ENCODE measurements around the gene TBX20.
"Not testable (repeated sequence)": the region's sequence is repeated elsewhere in the genome, so short reads cannot be mapped to it uniquely, and the experiment has no call there.

The TBX20 gene

GRCh38 chr7:35167658-35168057, 86.2 kb downstream of the TBX20 start:
- H3K4me1 ChIP-seq (ENCODE audit: control insufficient read depth, insufficient read depth, low read depth, low read length); H3K79me1 ChIP-seq (replicated peaks; ENCODE audit: low read length, poor library complexity, severe bottlenecking); H2BK120ac ChIP-seq (ENCODE audit: low read depth, low read length); H3K18ac ChIP-seq (ENCODE audit: low read depth in 1 of 2, low read length in 2 of 2); H3K9ac ChIP-seq (ENCODE audit: low read length); H2BK15ac ChIP-seq (ENCODE audit: low read depth, poor library complexity, severe bottlenecking); H3K14ac ChIP-seq (ENCODE audit: low read length in 2 of 2); H3K4ac ChIP-seq (ENCODE audit: low read depth in 1 of 2, low read length in 2 of 2); H2BK12ac ChIP-seq (ENCODE audit: low read length in 2 of 2); H3K36me3 ChIP-seq (ENCODE audit: control insufficient read depth in 1 of 2, insufficient read depth in 2 of 2, low read depth in 1 of 2, low read length in 2 of 2); H4K91ac ChIP-seq (ENCODE audit: low read length); H2BK5ac ChIP-seq (ENCODE audit: low read depth, low read length, poor library complexity, severe bottlenecking); DNase-seq; H3K9me3 ChIP-seq (ENCODE audit: control insufficient read depth, low read length); H3K27ac ChIP-seq (ENCODE audit: low read length, poor library complexity, severe bottlenecking); H3K4me2 ChIP-seq (ENCODE audit: low read length, poor library complexity, severe bottlenecking); H3K27me3 ChIP-seq (ENCODE audit: control insufficient read depth in 1 of 2, insufficient read depth in 1 of 2, low read length in 2 of 2); H2AK5ac ChIP-seq (ENCODE audit: low read length, severe bottlenecking); H2AFZ ChIP-seq (ENCODE audit: low read depth, low read length); H3K4me3 ChIP-seq (ENCODE audit: insufficient read depth in 1 of 2, low read depth in 1 of 2, low read length in 2 of 2); H3K23ac ChIP-seq (ENCODE audit: low read length in 2 of 2); H4K8ac ChIP-seq (ENCODE audit: low read length): not testable (repeated sequence)

- H3K4ac ChIP-seq (ENCODE audit: low read depth in 1 of 2, low read length in 2 of 2); H4K8ac ChIP-seq (ENCODE audit: low read length); H3K27me3 ChIP-seq (ENCODE audit: control insufficient read depth in 1 of 2, insufficient read depth in 1 of 2, low read length in 2 of 2); H2AFZ ChIP-seq (ENCODE audit: low read depth, low read length); H3K36me3 ChIP-seq (ENCODE audit: control insufficient read depth in 1 of 2, insufficient read depth in 2 of 2, low read depth in 1 of 2, low read length in 2 of 2); H3K4me1 ChIP-seq (ENCODE audit: control insufficient read depth, insufficient read depth, low read depth, low read length); H2BK120ac ChIP-seq (ENCODE audit: low read depth, low read length); H3K9ac ChIP-seq (ENCODE audit: low read length); H2AK5ac ChIP-seq (ENCODE audit: low read length, severe bottlenecking); H3K14ac ChIP-seq (ENCODE audit: low read length in 2 of 2); H4K91ac ChIP-seq (ENCODE audit: low read length); H3K9me3 ChIP-seq (ENCODE audit: control insufficient read depth, low read length); H2BK15ac ChIP-seq (ENCODE audit: low read depth, poor library complexity, severe bottlenecking); H3K79me1 ChIP-seq (replicated peaks; ENCODE audit: low read length, poor library complexity, severe bottlenecking); H3K18ac ChIP-seq (ENCODE audit: low read depth in 1 of 2, low read length in 2 of 2); H3K23ac ChIP-seq (ENCODE audit: low read length in 2 of 2); H3K4me3 ChIP-seq (ENCODE audit: insufficient read depth in 1 of 2, low read depth in 1 of 2, low read length in 2 of 2); DNase-seq; H3K4me2 ChIP-seq (ENCODE audit: low read length, poor library complexity, severe bottlenecking); H2BK5ac ChIP-seq (ENCODE audit: low read depth, low read length, poor library complexity, severe bottlenecking); H3K27ac ChIP-seq (ENCODE audit: low read length, poor library complexity, severe bottlenecking); H2BK12ac ChIP-seq (ENCODE audit: low read length in 2 of 2): not testable (repeated sequence)
- WGBS: 70% methylated on average over 1 of the region's 1 CpG
Observed at GRCh38 chr7:35167158-35167557, 86.7 kb downstream of the TBX20 start.

- not testable (repeated sequence) for H2BK12ac ChIP-seq (ENCODE audit: low read length in 2 of 2); H2BK15ac ChIP-seq (ENCODE audit: low read depth, poor library complexity, severe bottlenecking); H3K9ac ChIP-seq (ENCODE audit: low read length); H4K91ac ChIP-seq (ENCODE audit: low read length); H3K14ac ChIP-seq (ENCODE audit: low read length in 2 of 2); DNase-seq; H4K8ac ChIP-seq (ENCODE audit: low read length); H3K23ac ChIP-seq (ENCODE audit: low read length in 2 of 2); H3K27ac ChIP-seq (ENCODE audit: low read length, poor library complexity, severe bottlenecking); H2AFZ ChIP-seq (ENCODE audit: low read depth, low read length); H3K4me1 ChIP-seq (ENCODE audit: control insufficient read depth, insufficient read depth, low read depth, low read length); H3K4ac ChIP-seq (ENCODE audit: low read depth in 1 of 2, low read length in 2 of 2); H3K18ac ChIP-seq (ENCODE audit: low read depth in 1 of 2, low read length in 2 of 2); H3K79me1 ChIP-seq (replicated peaks; ENCODE audit: low read length, poor library complexity, severe bottlenecking); H3K4me3 ChIP-seq (ENCODE audit: insufficient read depth in 1 of 2, low read depth in 1 of 2, low read length in 2 of 2); H3K4me2 ChIP-seq (ENCODE audit: low read length, poor library complexity, severe bottlenecking); H3K36me3 ChIP-seq (ENCODE audit: control insufficient read depth in 1 of 2, insufficient read depth in 2 of 2, low read depth in 1 of 2, low read length in 2 of 2); H2BK120ac ChIP-seq (ENCODE audit: low read depth, low read length); H2AK5ac ChIP-seq (ENCODE audit: low read length, severe bottlenecking); H2BK5ac ChIP-seq (ENCODE audit: low read depth, low read length, poor library complexity, severe bottlenecking); H3K27me3 ChIP-seq (ENCODE audit: control insufficient read depth in 1 of 2, insufficient read depth in 1 of 2, low read length in 2 of 2); H3K9me3 ChIP-seq (ENCODE audit: control insufficient read depth, low read length)
- no CpG with 5 or more reads among the region's 3 CpGs for WGBS
Observed at GRCh38 chr7:35161059-35161740, 92.7 kb downstream of the TBX20 start.

All from mesenchymal stem cell (in vitro differentiated cells and primary cell).